Measurements from ENCODE around the gene SHC1.

SHC1 gene, protein sequence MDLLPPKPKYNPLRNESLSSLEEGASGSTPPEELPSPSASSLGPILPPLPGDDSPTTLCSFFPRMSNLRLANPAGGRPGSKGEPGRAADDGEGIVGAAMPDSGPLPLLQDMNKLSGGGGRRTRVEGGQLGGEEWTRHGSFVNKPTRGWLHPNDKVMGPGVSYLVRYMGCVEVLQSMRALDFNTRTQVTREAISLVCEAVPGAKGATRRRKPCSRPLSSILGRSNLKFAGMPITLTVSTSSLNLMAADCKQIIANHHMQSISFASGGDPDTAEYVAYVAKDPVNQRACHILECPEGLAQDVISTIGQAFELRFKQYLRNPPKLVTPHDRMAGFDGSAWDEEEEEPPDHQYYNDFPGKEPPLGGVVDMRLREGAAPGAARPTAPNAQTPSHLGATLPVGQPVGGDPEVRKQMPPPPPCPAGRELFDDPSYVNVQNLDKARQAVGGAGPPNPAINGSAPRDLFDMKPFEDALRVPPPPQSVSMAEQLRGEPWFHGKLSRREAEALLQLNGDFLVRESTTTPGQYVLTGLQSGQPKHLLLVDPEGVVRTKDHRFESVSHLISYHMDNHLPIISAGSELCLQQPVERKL

DNA sequence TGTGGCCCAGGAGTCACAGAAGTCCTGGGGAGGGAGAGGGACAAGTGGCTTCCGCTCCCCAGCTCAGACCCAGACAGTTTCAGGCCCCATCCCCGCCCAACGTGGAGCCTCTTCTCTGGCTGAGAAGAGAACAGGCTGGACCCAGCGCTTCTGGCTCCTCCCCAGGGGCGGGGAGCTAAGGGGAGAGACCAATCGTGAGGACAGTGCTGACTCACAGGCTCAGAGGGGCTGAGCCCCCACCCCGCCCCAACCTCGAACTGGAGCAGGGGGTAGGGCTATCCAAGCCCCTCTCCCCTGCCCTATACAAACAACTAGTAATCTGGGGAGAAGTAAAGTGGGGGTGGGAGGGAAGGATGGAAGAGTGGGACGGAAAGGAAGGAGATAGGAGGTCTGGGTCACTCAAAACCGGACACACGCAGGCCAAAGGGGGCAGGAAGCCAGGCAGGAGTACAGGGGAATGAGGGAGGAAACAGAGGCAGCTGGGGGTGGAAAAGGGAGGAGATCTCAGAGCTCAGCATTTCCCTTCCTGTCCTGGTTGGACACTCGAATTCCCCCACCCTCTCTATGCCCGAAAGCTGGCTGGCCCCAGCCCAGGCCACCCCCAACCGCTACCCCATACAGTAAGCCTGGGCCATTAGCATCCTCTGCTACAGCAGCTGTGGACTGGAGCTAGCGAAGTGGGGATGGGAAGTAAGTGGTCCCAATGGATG is at the start of gene SHC1:
SHC1 (minus strand) TSS at position 117 of the 710 bp plus-strand sequence. CDS start 221 bp downstream, outside the sequence.
- H3K4me1 ChIP-seq (ENCODE audit: insufficient read depth, poor library complexity, severe bottlenecking): peaks cover 33% of the 10 kb centered on the region
- TF ChIP-seq, protein P1, sequence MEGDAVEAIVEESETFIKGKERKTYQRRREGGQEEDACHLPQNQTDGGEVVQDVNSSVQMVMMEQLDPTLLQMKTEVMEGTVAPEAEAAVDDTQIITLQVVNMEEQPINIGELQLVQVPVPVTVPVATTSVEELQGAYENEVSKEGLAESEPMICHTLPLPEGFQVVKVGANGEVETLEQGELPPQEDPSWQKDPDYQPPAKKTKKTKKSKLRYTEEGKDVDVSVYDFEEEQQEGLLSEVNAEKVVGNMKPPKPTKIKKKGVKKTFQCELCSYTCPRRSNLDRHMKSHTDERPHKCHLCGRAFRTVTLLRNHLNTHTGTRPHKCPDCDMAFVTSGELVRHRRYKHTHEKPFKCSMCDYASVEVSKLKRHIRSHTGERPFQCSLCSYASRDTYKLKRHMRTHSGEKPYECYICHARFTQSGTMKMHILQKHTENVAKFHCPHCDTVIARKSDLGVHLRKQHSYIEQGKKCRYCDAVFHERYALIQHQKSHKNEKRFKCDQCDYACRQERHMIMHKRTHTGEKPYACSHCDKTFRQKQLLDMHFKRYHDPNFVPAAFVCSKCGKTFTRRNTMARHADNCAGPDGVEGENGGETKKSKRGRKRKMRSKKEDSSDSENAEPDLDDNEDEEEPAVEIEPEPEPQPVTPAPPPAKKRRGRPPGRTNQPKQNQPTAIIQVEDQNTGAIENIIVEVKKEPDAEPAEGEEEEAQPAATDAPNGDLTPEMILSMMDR (IDR thresholded peaks at IDR 0.05; ENCODE audit: poor library complexity, severe bottlenecking): no peak
- H3K36me3 ChIP-seq (ENCODE audit: low read depth): peaks cover 37% of the 10 kb centered on the region
- DNase-seq (ENCODE audit: low spot score): peak; percentile 96
- no peaks in the 10 kb centered on the region for H3K27me3 ChIP-seq (ENCODE audit: insufficient read depth, poor library complexity, severe bottlenecking)
- peak within 1 kb of the TSS; percentile 99 for H3K27ac ChIP-seq (ENCODE audit: poor library complexity, severe bottlenecking)
- peak; percentile 71 for ATAC-seq (ENCODE audit: low read depth)
- no peaks in the 10 kb centered on the region for H3K9me3 ChIP-seq (ENCODE audit: severe bottlenecking)
- H3K4me3 ChIP-seq (ENCODE audit: severe bottlenecking): peak within 1 kb of the TSS; percentile 57

DNA sequence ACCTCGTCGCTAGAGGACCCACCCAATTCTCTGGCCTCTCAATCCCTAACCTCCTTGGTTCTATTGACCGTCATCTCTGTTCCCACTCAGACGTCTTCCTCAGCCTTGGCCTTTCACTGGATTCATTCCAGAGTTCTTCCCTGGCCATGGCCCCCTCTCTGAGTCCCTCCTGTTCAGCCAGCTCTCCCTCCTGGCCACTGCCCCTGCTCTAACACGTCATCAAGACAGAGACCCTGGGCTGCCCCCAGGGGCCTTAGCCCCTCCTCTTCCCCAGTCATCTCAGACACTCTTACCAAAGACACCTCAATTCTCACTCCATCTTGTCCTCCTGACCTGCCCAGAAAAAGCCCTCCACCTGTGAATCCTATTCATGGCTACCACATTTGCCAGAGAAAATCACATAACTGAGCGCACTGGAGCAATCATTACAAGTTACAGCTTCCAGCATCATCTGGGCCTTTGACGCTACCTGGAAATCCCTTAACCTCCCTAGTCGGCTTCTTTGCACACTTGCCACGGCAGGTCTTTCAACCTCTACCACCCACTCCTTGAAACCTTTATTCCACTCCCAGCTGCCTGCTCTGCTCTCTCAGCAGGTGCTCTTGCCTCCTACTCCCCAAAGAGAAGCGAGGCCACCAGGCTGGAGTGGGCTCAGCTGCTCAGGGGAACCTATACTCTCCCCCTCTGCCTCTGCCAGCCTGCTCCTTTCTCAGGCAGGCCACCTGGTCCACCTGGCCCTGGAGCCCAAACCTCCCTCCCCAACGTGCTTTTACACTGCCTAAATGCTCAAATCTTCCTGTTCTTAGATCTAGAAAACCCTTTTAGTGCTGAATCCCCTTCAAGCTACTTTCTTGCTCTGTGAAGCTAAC is 49.1 kb upstream of the SHC1 start:
- no peak for ATAC-seq (ENCODE audit: low read depth)
- Histone ChIP-seq H3K27me3 (ENCODE audit: insufficient read depth, poor library complexity, severe bottlenecking) (no peaks in the 10 kb centered on the region), H3K4me3 (ENCODE audit: severe bottlenecking) (no peak overlapping the region), H3K4me1 (ENCODE audit: insufficient read depth, poor library complexity, severe bottlenecking) (peaks cover 25% of the 10 kb centered on the region), H3K27ac (ENCODE audit: poor library complexity, severe bottlenecking) (peak overlapping the region; percentile 92), H3K36me3 (ENCODE audit: low read depth) (peaks cover 18% of the 10 kb centered on the region), H3K9me3 (ENCODE audit: severe bottlenecking) (no peaks in the 10 kb centered on the region)
- DNase-seq (ENCODE audit: low spot score): peak; percentile 40
- TF ChIP-seq, protein P1 (IDR thresholded peaks at IDR 0.05; ENCODE audit: poor library complexity, severe bottlenecking): no peak

DNA sequence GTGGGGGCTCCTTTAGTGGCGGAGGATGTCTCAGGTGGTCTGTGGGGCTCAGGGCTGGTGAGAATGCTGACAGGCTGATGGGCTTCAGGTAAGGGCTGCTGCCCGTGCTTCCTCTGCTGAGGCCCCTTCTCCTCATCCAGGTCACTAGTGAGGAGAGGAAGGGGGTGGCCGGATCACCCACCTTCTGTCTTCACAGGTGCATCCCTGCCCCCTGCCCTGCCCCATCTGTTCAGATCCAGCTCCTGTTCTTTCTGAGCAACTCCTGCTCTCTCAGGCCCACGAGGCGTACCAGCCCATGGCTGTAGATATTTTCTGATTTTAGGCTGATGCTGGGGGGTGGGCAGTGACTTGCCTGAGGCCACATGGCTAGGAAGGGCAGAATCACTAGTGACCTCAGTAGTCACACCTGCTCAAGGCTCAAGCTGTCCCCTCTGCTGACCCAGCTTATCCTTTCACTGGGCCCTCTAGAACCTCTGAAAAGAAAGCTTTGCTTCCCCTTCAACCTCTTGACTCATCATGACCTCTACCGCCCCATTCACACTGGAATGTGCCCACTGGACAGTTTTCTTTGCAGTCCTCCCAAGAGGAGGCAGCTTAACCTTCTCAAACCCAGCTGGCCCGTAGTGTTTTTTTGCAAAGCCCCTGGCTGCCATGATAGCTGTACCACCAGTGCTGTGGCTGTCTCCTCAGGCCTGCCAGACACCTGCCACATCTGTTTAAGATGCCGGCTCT is 48.2 kb upstream of the SHC1 start:
- ATAC-seq (ENCODE audit: low read depth) (no peak), DNase-seq (ENCODE audit: low spot score) (peak; percentile 34)
- TF ChIP-seq, protein P1 (IDR thresholded peaks at IDR 0.05; ENCODE audit: poor library complexity, severe bottlenecking): no peak
- peak overlapping the region; percentile 92 for H3K27ac ChIP-seq (ENCODE audit: poor library complexity, severe bottlenecking)
- peaks cover 26% of the 10 kb centered on the region for H3K36me3 ChIP-seq (ENCODE audit: low read depth)
- H3K4me3 ChIP-seq (ENCODE audit: severe bottlenecking): no peak overlapping the region
- no peaks in the 10 kb centered on the region for H3K9me3 ChIP-seq (ENCODE audit: severe bottlenecking)
- H3K4me1 ChIP-seq (ENCODE audit: insufficient read depth, poor library complexity, severe bottlenecking): peaks cover 25% of the 10 kb centered on the region
- H3K27me3 ChIP-seq (ENCODE audit: insufficient read depth, poor library complexity, severe bottlenecking): no peaks in the 10 kb centered on the region

DNA sequence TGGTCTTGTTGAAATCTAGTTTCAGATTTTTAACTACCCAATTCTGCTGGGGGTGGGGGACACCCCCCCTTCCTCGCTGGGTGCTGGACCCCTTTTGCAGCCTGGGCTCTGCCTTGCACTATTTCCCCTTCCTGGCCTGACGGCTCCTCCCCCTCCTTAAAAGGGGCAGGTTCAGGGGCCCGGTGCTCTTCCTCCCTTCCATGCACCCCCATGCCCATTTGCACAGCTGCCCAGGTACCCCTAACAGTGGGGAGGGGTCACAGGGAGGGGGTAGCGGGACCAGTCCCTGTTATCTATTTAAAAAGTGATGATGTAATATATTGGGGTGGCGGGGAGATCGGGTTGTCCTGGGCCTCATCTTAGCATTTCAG is 47.4 kb upstream of the SHC1 start:
- H3K36me3 ChIP-seq (ENCODE audit: low read depth): peaks cover 26% of the 10 kb centered on the region
- TF ChIP-seq, protein P1 (IDR thresholded peaks at IDR 0.05; ENCODE audit: poor library complexity, severe bottlenecking): no peak
- no peak for DNase-seq (ENCODE audit: low spot score)
- peak overlapping the region; percentile 92 for H3K27ac ChIP-seq (ENCODE audit: poor library complexity, severe bottlenecking)
- H3K27me3 ChIP-seq (ENCODE audit: insufficient read depth, poor library complexity, severe bottlenecking): no peaks in the 10 kb centered on the region
- ATAC-seq (ENCODE audit: low read depth): no peak
- H3K4me1 ChIP-seq (ENCODE audit: insufficient read depth, poor library complexity, severe bottlenecking): peaks cover 22% of the 10 kb centered on the region
- H3K9me3 ChIP-seq (ENCODE audit: severe bottlenecking): no peaks in the 10 kb centered on the region
- H3K4me3 ChIP-seq (ENCODE audit: severe bottlenecking): no peak overlapping the region

Measured in RWPE2 (cell line).